GM19372 (cell line): Measurements from ENCODE around the gene MDM2.
A peak's percentile ranks its signal among the peaks of the same experiment; 100 is the strongest.
"Not testable (repeated sequence)": the region's sequence is repeated elsewhere in the genome, so short reads cannot be mapped to it uniquely, and the experiment has no call there.

ENCODE experiments used
- ATAC-seq: cut with Tn5 transposase; IDR thresholded peaks from one replicate; pipeline ENCODE4 v1.9.1; 2021; ENCODE audit warnings: mild to moderate bottlenecking, low read depth, moderate library complexity; ENCODE audit not compliant: unreplicated experiment

The MDM2 gene

GRCh38 chr12:68804657-68805591 lies 3.1 kb upstream of the MDM2 start:
- ATAC-seq: no peak

DNA sequence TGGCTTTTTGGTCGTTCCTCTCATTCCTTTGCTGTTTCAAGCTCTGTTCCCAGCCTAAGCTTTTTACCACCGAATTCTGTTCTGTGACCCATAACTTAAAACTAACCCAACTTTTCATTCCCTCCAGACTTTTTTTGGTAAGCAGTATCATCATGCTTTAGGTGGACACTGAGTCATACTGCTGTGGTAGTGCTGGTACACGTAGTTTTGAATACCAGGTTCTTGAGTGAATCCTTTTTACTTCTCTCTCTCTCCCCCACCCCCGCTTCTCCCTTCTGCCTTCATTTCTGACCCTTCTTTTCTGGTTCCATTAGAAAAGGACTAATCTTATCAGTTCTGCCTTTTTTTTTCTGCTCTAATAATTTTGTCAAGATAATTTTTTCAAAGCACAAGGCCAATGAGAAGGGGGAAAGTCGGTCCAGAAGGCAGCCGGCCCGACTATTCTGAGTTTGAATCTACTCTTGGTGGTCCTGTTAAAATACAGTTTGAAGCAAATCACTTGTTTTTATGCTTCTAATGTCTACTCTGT lies 2.3 kb upstream of the MDM2 start:
- ATAC-seq: no peak

DNA sequence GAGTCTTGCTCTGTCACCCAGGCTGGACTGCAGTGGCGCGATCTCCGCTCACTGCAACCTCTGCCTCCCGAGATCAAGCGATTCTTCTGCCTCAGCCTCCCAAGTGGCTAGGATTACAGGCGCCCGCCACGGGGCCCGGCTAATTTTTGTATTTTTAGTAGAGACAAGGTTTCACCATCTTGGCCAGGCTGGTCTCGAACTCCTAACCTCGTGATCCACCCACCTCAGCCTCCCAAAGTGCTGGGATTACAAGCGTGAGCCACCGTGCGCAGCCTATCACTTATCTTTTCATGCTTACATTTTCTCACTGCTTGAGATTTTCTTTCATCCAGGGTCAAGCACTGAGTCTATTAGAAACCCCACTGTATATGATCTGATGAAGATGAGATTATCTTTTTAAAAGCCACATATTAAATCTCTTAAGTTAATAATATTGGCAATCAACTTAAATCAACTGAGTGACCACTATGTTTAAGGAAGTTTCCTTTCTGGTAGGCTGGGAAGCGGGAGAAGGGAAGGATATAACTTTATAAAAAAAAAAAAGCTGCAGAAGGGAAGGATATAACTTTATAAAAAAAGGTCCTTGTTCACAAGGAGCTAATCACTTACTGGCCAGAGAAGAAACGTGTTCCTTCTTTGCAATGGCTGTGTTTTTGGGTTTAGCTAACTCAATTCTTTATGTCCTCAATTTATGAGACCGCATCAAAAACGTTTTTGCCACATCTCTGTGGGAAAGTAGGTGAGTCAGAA lies 1.3 kb upstream of the MDM2 start:
- ATAC-seq: no peak

GRCh38 chr12:68807274-68807575 lies 752 bp upstream of the MDM2 start:
- ATAC-seq: not testable (repeated sequence)

DNA sequence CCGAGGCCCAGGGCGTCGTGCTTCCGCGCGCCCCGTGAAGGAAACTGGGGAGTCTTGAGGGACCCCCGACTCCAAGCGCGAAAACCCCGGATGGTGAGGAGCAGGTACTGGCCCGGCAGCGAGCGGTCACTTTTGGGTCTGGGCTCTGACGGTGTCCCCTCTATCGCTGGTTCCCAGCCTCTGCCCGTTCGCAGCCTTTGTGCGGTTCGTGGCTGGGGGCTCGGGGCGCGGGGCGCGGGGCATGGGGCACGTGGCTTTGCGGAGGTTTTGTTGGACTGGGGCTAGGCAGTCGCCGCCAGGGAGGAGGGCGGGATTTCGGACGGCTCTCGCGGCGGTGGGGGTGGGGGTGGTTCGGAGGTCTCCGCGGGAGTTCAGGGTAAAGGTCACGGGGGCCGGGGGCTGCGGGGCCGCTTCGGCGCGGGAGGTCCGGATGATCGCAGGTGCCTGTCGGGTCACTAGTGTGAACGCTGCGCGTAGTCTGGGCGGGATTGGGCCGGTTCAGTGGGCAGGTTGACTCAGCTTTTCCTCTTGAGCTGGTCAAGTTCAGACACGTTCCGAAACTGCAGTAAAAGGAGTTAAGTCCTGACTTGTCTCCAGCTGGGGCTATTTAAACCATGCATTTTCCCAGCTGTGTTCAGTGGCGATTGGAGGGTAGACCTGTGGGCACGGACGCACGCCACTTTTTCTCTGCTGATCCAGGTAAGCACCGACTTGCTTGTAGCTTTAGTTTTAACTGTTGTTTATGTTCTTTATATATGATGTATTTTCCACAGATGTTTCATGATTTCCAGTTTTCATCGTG lies 612 bp downstream of the MDM2 start:
- ATAC-seq: peak; percentile 48

GRCh38 chr12:68809190-68810026 lies 1.4 kb downstream of the MDM2 start:
- no peak for ATAC-seq

- ATAC-seq: not testable (repeated sequence)
These were observed 2.0 kb downstream of the MDM2 start for GRCh38 chr12:68810027-68810389.

- ATAC-seq: not testable (repeated sequence)
These were observed 3.6 kb downstream of the MDM2 start for GRCh38 chr12:68811573-68811972.

DNA sequence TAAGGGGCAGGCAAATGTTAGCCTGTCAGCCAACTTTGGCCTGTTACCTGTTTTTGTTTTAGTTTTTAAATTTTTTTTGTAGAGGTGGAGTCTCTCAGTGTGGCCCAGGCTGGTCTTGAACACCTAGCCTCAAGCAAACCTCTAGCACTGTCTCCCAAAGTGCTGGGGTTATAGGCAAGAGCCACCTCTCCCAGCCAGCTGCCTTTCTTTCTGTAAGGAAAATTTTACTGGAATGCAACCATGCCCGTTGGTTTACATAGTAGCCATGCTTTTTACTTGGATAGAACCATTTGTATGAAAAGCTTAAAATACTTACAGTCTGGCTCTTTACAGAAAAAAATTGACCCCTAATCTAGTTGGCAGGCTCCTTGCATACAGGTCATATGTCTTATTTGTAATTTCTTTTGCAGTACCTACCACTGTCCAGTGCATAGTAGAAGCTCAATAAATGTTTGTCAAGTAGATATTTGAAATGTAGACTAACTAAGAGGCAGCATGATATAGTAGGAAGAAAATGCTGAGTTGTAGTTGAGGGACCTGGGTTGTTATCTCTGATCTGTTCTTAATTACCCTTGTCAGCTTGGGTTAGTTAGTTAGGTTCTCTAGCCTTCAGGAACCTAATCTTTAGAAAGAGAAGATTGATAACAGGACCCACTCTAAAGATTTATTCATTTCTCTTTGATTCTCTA lies 4.7 kb downstream of the MDM2 start:
- no peak for ATAC-seq

DNA sequence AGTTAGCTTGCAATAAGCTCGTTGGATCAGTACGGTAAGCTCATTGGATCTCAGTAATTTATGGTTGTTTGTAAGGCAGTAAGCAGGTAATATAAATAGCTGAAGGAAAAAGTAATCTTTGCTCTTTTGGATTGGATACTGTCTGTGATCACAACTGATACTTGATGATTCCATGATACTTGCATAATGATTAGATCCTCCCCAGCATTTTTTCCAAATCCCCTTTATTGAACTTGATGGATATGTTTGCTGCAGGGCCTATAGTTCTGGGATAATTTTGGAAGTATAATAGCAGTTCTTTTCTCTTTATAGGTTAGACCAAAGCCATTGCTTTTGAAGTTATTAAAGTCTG lies 5.2 kb downstream of the MDM2 start:
- ATAC-seq: no peak

GRCh38 chr12:68814490-68815231 lies 6.7 kb downstream of the MDM2 start:
- no peak for ATAC-seq

DNA sequence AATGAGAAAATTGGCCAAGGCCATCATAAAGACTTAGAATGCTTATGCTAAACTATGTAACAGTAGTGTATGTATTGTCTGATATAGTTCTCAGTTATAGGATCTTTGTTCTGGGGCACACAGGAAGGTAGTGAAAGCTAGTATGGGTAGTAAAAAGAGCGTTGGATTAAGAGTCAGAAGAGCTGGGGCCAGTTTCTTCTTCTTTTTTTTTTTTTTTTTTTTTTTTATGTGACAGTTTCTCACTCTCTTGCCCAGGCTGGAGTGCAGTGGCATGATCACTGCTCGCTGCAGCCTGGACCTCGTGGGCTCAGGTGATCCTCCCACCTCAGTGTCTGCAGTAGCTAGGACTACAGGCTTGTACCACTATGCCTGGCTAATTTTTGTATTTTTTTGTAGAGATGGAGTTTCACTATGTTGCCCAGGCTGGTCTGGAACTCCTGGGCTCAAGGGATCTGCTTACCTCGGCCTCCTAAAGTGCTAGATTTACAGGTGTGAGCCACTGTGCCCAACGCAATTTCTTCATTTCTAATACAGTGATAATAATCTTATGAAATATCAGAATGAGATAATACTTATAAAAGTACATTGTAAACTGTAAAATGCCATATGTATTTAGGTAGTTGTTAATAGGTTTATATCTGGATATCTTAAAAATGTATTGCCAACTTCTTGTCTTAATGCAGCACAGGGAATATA lies 7.4 kb downstream of the MDM2 start:
- ATAC-seq: no peak

GRCh38 chr12:68815928-68816800 lies 8.2 kb downstream of the MDM2 start:
- ATAC-seq: no peak

GRCh38 chr12:68819481-68819880 lies 11.5 kb downstream of the MDM2 start:
- not testable (repeated sequence) for ATAC-seq

DNA sequence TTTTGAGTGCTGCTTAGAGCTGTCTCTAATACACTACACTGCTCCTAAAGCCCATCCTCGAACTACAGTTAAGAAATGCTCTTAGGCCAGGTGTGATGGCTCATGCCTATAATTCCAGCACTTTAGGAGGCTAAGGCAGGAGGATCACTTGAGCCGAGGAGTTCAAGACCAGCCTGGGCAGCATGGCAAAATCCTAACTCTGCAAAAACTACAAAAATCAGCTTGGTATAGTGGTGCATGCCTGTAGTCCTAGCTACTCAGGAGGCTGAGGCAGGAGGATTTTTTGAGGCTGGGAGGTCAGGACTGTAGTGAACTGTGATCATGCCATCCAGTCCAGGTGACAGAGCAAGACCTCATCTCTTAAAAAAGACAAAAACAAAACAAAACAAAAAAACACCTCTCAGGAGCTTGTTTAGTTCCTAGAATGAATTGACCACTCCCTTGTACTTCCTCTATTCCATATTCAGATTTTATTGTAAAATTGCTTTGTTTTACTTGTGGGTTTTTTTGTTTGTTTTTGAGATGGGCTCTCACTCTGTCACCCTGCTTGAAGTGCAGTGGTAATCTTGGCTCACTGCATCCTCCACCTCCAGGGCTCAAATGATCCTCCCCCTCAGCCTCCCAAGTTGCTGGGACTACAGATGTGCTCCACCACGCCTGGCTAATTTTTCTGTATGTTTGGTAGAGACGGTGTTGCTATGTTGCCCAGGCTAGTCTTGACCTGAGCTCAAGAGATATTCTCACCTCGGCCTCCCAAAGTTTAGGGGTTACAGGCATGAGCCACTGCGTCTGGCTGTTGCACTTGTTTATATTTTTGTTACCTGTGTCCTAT lies 13.6 kb downstream of the MDM2 start:
- ATAC-seq: no peak

- no peak for ATAC-seq
These were observed 15.7 kb downstream of the MDM2 start for GRCh38 chr12:68823696-68824095.
